Dedifferentiated amniotic fluid mesenchymal stem cell (primary cell): ENCODE measurements around the gene TRIM13.

ENCODE experiments used
- DNase-seq: peaks from one replicate; pipeline ENCODE4 v3.0.0-alpha.2; 2016; ENCODE audit errors: extremely low spot score

Gene TRIM13

DNA sequence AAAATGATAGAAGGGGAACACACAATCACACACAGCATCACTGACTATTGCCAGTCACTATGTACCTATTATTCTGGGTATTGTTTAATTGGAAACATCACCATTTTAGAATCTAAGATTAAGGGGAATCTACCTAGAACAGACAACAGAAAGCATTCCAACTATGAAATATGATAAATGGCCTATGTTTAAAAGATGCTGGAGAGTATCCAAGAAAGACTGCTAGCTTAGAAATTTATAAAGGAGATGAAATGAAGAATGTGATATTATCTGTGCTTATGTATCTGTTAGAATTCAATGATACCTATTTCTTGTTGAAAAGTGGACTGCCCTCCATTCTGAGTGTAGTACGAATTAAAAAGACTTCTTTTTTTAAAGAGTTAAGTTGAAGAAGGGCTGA is 68.9 kb downstream of the TRIM13 start:
- DNase-seq = no peak
